AG09309 (cell line): Measurements from ENCODE around the gene PLK2.

Experiments used
- DNase-seq: peaks from one replicate; pipeline ENCODE4 v3.0.0-alpha.2; 2010; ENCODE audit warnings: low read depth
- H3K4me3 ChIP-seq: 2 replicates; pipeline ENCODE4 v1.5.1; 2011; ENCODE audit warnings: mild to moderate bottlenecking, low read depth, low read length, moderate library complexity; ENCODE audit not compliant: control insufficient read depth
- TF ChIP-seq, protein P1 (sequence below): IDR thresholded peaks from 2 replicates; pipeline ENCODE4 v1.5.1; 2011; ENCODE audit warnings: mild to moderate bottlenecking, low read depth, low read length, inconsistent platforms; ENCODE audit not compliant: insufficient read depth, control insufficient read depth; ENCODE audit errors: missing control alignments

Gene PLK2

GRCh38 chr5:58444805-58445204 lies 15.1 kb downstream of the PLK2 start:
- DNase-seq: no peak
- no peak overlapping the region for H3K4me3 ChIP-seq
- TF ChIP-seq, protein P1, sequence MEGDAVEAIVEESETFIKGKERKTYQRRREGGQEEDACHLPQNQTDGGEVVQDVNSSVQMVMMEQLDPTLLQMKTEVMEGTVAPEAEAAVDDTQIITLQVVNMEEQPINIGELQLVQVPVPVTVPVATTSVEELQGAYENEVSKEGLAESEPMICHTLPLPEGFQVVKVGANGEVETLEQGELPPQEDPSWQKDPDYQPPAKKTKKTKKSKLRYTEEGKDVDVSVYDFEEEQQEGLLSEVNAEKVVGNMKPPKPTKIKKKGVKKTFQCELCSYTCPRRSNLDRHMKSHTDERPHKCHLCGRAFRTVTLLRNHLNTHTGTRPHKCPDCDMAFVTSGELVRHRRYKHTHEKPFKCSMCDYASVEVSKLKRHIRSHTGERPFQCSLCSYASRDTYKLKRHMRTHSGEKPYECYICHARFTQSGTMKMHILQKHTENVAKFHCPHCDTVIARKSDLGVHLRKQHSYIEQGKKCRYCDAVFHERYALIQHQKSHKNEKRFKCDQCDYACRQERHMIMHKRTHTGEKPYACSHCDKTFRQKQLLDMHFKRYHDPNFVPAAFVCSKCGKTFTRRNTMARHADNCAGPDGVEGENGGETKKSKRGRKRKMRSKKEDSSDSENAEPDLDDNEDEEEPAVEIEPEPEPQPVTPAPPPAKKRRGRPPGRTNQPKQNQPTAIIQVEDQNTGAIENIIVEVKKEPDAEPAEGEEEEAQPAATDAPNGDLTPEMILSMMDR: no peak

DNA sequence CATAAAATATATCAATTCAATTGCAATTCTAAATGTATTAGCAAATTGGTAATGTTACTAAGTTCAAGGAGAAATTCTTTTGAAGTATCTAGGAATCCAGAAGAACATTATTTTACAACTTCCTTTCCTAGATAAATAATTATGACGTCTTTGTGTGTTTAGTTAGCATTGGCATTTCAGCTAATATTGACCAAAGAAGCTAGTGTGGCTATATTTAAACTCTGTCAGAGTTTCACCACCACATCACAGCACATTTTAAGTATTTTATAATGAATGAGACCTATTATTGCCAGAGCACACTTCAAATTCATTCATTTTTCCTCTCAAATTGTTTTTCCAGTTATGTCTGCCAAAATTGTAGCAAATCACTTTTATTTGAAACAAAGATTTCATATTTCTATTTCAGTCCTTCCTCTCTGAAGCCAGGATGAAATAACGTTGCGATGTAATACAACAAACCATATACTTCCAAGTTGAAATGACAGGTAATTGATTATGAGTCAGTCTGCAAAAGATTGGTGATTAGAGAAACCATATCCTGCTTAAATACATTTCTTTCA lies 18.9 kb downstream of the PLK2 start:
- DNase-seq: no peak
- H3K4me3 ChIP-seq: no peak overlapping the region
- TF ChIP-seq, protein P1: no peak

- TF ChIP-seq, protein P1: no peak
- no peak overlapping the region for H3K4me3 ChIP-seq
- DNase-seq: no peak
Measured at GRCh38 chr5:58439094-58439644, 20.7 kb downstream of the PLK2 start.

DNA sequence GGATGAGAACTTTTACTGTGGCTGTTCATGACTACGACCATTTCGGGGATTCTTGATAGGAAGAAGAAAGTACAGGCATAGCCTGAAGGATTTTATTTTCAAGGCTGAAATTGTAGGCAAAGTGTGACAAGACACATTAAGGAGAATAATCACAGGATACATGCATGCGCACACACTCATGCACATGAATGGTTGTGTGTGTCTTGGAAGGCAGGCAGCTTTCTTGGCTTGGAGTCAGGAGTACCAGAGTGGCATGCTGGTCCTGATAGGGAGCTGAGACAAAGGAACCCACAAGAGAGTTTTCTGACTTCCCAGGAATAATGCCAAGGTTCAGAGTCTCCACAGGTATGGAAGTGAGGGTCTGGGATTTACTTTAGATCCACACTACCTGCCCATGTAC lies 22.2 kb downstream of the PLK2 start:
- TF ChIP-seq, protein P1: no peak
- DNase-seq: no peak
- no peak overlapping the region for H3K4me3 ChIP-seq

DNA sequence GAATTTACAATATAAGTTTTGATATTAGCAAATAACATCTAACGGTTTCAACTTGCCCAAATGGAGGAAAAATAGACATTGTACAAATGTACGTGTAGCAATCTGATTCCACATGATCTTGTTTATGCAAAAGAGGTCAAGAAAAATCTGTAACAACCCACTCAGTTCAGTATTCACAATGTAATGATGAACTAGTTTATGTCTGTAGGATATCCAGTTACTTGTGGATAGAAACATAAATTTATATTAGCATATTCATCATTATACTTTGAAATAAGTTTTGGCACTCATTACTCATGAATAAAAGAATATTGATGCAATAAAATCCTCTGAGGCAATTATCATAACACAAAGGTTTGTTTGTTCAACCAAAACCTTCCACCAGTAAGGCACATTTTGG lies 28.1 kb downstream of the PLK2 start:
- no peak for DNase-seq
- no peak overlapping the region for H3K4me3 ChIP-seq
- TF ChIP-seq, protein P1: no peak

GRCh38 chr5:58412932-58413331 lies 47.0 kb downstream of the PLK2 start:
- no peak for DNase-seq
- TF ChIP-seq, protein P1: no peak
- H3K4me3 ChIP-seq: no peak overlapping the region
